SK-N-SH treated with all-trans-retinoic acid at 6 μM for 48 hours (cell line): ENCODE measurements around the gene EDEM2.
"Not testable (repeated sequence)": the region's sequence is repeated elsewhere in the genome, so short reads cannot be mapped to it uniquely, and the experiment has no call there.

Experiments used
- ATAC-seq: fragments of 200-7000 bp; cut with Tn5 transposase; 3 replicates; pipeline ENCODE4 v1.9.1; 2020; ENCODE audit warnings: mild to moderate bottlenecking, moderate library complexity
- ARNTL ChIP-seq: fragments of 450-650 bp; formaldehyde crosslinking; IDR thresholded peaks from 2 replicates; pipeline ENCODE4 v1.5.0; 2020; ENCODE audit warnings: low read depth, mild to moderate bottlenecking, moderate library complexity, borderline replicate concordance
- BACH2 ChIP-seq: fragments of 250-450 bp; sonication (Bioruptor Pico); IDR thresholded peaks from 2 replicates; pipeline ENCODE4 v1.9.0; 2021; ENCODE audit warnings: mild to moderate bottlenecking, borderline replicate concordance
- CSDC2 ChIP-seq: fragments of 250-450 bp; sonication (Bioruptor Pico); IDR thresholded peaks from 2 replicates; pipeline ENCODE4 v1.5.0; 2020; ENCODE audit warnings: mild to moderate bottlenecking, moderate library complexity
- ESRRG ChIP-seq: fragments of 250-450 bp; sonication (Bioruptor Pico); IDR thresholded peaks from 2 replicates; pipeline ENCODE4 v1.6.1; 2021; ENCODE audit warnings: mild to moderate bottlenecking
- ISL1 ChIP-seq: fragments of 250-450 bp; sonication (Bioruptor Pico); IDR thresholded peaks from 2 replicates; pipeline ENCODE4 v2.1.2; 2022; ENCODE audit warnings: mild to moderate bottlenecking, moderate library complexity
- OSR1 ChIP-seq: fragments of 250-450 bp; sonication (Bioruptor Pico); IDR thresholded peaks from 2 replicates; pipeline ENCODE4 v1.8.0; 2022; ENCODE audit warnings: moderate library complexity, mild to moderate bottlenecking, inconsistent platforms
- RARB ChIP-seq: fragments of 250-450 bp; sonication (Bioruptor Pico); IDR thresholded peaks from 2 replicates; pipeline ENCODE4 v1.8.0; 2021; ENCODE audit warnings: mild to moderate bottlenecking, moderate library complexity
- SNAI2 ChIP-seq: fragments of 250-450 bp; sonication (Bioruptor Pico); IDR thresholded peaks from 2 replicates; pipeline ENCODE4 v1.5.0; 2020; ENCODE audit warnings: mild to moderate bottlenecking, moderate library complexity
- TCF4 ChIP-seq: fragments of 250-450 bp; sonication (Bioruptor Pico); IDR thresholded peaks from 2 replicates; pipeline ENCODE4 v1.8.0; 2021; ENCODE audit warnings: mild to moderate bottlenecking, moderate library complexity, borderline replicate concordance
- ZC3H10 ChIP-seq: fragments of 250-450 bp; sonication (Bioruptor Pico); IDR thresholded peaks from 2 replicates; pipeline ENCODE4 v1.5.1; 2021; ENCODE audit warnings: mild to moderate bottlenecking, moderate library complexity
- ZFP3 ChIP-seq: fragments of 250-450 bp; sonication (Bioruptor Pico); IDR thresholded peaks from 2 replicates; pipeline ENCODE4 v1.5.0; 2020; ENCODE audit warnings: mild to moderate bottlenecking, moderate library complexity
- ZFP30 ChIP-seq: fragments of 450-650 bp; formaldehyde crosslinking; IDR thresholded peaks from 2 replicates; pipeline ENCODE4 v1.5.0; 2022; ENCODE audit warnings: mild to moderate bottlenecking, moderate library complexity
- ZNF565 ChIP-seq: fragments of 450-650 bp; formaldehyde crosslinking; conservative IDR thresholded peaks from 2 replicates; pipeline ENCODE4 v1.5.0; 2020; ENCODE audit warnings: low read depth, mild to moderate bottlenecking, moderate library complexity
- ZNF70 ChIP-seq: fragments of 450-650 bp; formaldehyde crosslinking; IDR thresholded peaks from 2 replicates; pipeline ENCODE4 v1.5.0; 2020; ENCODE audit warnings: mild to moderate bottlenecking, moderate library complexity
- ZNF8 ChIP-seq: fragments of 450-650 bp; formaldehyde crosslinking; IDR thresholded peaks from 2 replicates; pipeline ENCODE4 v1.5.0; 2020; ENCODE audit warnings: mild to moderate bottlenecking, moderate library complexity
- TF ChIP-seq, protein P1 (sequence below): fragments of 250-450 bp; sonication (Bioruptor Pico); IDR thresholded peaks from 2 replicates; pipeline ENCODE4 v1.8.0; 2021; ENCODE audit warnings: low read depth, mild to moderate bottlenecking, moderate library complexity, borderline replicate concordance
- TF ChIP-seq, protein P2 (sequence below): fragments of 250-450 bp; sonication (Bioruptor Pico); IDR thresholded peaks from 2 replicates; pipeline ENCODE4 v1.8.0; 2020; ENCODE audit warnings: mild to moderate bottlenecking, moderate library complexity, borderline replicate concordance
- TF ChIP-seq, protein P3 (sequence below): fragments of 250-450 bp; sonication (Bioruptor Pico); IDR thresholded peaks from 2 replicates; pipeline ENCODE4 v1.5.0; 2020; ENCODE audit warnings: mild to moderate bottlenecking, moderate library complexity

The EDEM2 gene

DNA sequence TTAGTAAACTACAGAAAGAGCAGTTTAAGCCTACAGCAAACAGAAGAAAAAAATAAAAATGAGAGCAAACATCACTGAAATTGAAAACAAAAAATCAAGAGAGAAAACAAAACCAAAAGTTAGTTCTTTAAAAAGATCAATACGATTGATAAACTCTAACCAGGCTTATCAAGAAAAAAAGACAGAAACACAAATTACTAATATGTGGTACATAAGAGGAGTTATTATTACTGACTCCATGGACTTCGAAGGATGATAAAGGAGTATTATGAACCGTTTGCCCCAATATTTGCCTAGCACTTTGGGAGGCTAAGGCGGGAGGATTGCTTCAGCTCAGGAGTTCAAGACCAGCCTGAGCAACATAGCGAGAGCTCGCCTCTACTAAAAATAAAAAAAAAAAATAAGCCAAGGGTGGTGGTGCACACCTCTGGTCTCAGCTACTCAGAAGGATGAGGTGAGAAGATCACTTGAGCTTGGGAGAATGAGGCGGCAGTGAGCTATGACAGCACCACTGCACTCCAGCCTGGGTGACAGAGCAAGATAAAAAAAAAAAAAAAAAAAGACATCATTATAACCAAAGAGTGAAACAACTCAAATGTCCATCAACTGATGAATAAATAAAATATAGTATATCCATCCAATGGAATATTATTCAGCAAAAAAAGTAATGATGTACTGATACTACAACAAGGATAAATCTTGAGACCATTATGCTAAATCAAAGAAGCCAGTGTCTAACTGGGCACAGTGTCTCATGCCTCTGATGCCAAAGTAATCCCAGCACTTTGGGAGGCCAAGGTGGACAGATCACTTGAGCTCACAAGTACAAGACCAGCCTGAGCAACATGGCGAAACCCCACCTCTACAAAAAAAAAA is 67.4 kb downstream of the EDEM2 start (continued):
- TF ChIP-seq BACH2 (CRISPR knock-in tag) (no peak), ZNF8 (CRISPR knock-in tag) (no peak), ZNF565 (CRISPR knock-in tag) (no peak), ISL1 (CRISPR knock-in tag) (no peak)

DNA sequence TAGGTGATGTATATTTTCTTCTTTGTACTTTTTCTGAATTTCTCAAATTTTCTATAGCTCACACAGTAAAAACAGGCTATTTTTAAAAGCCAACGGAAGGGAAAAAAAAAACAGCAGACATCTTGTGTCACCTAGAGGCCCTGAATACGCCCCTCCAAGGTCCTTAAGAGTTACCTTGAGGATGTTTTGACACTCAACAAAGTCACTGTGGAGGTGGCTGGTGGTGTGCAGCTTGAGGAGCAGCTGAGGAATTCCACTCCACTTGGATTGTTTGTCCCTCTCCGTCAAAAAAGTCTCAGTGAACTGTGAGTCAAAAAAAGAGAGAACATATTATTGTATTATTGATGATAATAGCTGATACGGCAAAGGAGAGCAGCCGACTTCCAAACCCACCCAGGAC is 69.3 kb downstream of the EDEM2 start:
- ATAC-seq: no peak
- no peak for TF ChIP-seq ZC3H10 (CRISPR knock-in tag)
- TF ChIP-seq ZFP30 (CRISPR knock-in tag): no peak
- TF ChIP-seq ISL1 (CRISPR knock-in tag): no peak
- TF ChIP-seq ESRRG: no peak
- no peak for TF ChIP-seq ZNF565 (CRISPR knock-in tag)
- TF ChIP-seq BACH2 (CRISPR knock-in tag): no peak

DNA sequence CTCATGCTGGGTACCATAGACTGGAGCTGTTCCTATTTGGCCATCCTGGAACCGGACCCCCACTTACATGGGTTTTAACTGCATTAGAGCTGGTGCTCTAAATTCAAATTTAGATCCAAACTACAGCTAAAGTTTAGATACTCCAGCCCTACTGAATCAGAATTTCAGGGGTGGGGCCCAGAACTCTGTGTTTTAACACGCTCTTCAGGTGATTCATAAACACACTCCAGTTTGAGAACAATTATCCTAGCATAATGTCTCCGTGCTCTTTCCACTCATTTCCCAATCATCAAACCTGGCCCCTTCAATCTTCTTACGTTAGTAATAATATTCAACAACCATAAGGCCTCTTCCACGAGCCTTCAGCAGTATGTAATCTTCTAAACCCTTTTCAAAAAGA is 69.8 kb downstream of the EDEM2 start:
- ATAC-seq: no peak
- no peak for TF ChIP-seq SNAI2
- TF ChIP-seq, protein P1, sequence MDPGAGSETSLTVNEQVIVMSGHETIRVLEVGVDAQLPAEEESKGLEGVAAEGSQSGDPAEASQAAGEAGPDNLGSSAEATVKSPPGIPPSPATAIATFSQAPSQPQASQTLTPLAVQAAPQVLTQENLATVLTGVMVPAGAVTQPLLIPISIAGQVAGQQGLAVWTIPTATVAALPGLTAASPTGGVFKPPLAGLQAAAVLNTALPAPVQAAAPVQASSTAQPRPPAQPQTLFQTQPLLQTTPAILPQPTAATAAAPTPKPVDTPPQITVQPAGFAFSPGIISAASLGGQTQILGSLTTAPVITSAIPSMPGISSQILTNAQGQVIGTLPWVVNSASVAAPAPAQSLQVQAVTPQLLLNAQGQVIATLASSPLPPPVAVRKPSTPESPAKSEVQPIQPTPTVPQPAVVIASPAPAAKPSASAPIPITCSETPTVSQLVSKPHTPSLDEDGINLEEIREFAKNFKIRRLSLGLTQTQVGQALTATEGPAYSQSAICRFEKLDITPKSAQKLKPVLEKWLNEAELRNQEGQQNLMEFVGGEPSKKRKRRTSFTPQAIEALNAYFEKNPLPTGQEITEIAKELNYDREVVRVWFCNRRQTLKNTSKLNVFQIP: no peak
- TF ChIP-seq ZFP3 (CRISPR knock-in tag): no peak
- no peak for TF ChIP-seq ISL1 (CRISPR knock-in tag)
- no peak for TF ChIP-seq OSR1
- no peak for TF ChIP-seq ZFP30 (CRISPR knock-in tag)
- TF ChIP-seq ZC3H10 (CRISPR knock-in tag): no peak
- TF ChIP-seq, protein P2, sequence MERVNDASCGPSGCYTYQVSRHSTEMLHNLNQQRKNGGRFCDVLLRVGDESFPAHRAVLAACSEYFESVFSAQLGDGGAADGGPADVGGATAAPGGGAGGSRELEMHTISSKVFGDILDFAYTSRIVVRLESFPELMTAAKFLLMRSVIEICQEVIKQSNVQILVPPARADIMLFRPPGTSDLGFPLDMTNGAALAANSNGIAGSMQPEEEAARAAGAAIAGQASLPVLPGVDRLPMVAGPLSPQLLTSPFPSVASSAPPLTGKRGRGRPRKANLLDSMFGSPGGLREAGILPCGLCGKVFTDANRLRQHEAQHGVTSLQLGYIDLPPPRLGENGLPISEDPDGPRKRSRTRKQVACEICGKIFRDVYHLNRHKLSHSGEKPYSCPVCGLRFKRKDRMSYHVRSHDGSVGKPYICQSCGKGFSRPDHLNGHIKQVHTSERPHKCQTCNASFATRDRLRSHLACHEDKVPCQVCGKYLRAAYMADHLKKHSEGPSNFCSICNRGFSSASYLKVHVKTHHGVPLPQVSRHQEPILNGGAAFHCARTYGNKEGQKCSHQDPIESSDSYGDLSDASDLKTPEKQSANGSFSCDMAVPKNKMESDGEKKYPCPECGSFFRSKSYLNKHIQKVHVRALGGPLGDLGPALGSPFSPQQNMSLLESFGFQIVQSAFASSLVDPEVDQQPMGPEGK: no peak
- no peak for TF ChIP-seq ZNF565 (CRISPR knock-in tag)
- no peak for TF ChIP-seq ZNF8 (CRISPR knock-in tag)
- no peak for TF ChIP-seq ARNTL (CRISPR knock-in tag)

DNA sequence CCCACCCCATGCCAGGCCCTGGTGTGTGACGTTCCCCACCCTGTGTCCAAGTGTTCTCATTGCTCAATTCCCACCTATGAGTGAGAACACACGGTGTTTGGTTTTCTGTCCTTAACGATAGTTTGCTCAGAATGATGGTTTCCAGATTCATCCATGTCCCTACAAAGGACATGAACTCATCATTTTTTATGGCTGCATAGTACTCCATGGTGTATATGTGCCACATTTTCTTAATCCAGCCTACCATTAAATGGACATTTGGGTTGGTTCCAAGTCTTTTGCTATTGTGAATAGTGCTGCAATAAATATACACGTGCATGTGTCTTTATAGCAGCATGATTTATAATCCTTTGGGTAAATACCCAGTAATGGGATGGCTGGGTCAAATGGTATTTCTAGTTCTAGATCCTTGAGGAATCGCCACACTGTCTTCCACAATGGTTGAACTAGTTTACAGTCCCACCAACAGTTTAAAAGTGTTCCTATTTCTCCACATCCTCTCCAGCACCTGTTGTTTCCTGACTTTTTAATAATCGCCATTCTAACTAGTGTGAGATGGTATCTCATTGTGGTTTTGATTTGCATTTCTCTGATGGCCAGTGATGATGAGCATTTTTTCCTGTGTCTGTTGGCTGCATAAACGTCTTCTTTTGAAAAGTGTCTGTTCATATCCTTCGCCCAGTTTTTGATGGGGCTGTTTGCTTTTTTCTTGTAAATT is 75.5 kb downstream of the EDEM2 start:
- ATAC-seq: not testable (repeated sequence)

DNA sequence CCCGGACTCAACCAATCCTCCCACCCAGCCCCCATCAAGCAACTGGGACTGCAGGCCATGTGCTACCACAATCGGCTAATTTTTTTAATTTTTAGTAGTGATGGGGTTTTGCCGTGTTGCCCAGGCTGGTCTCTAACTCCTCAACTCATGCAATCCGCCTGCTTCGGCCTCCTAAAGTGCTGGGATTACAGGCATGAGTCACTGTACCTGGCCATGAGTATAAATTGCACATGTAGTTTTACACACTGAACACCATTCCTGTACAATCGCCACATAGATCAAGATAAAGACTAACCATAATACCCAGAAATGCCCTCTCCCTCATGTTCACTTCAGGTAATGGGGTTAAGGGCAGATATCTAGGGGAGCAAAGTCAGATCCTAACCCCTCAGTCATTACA is 80.9 kb downstream of the EDEM2 start:
- TF ChIP-seq ZFP3 (CRISPR knock-in tag) (no peak), ZNF70 (no peak), TCF4 (CRISPR knock-in tag) (no peak), SNAI2 (no peak), ARNTL (CRISPR knock-in tag) (no peak), OSR1 (no peak), CSDC2 (CRISPR knock-in tag) (no peak), ZC3H10 (CRISPR knock-in tag) (no peak), ZFP30 (CRISPR knock-in tag) (no peak), RARB (CRISPR knock-in tag) (no peak), BACH2 (CRISPR knock-in tag) (no peak), ZNF8 (CRISPR knock-in tag) (no peak)
- TF ChIP-seq, protein P2: no peak
- TF ChIP-seq, protein P3, sequence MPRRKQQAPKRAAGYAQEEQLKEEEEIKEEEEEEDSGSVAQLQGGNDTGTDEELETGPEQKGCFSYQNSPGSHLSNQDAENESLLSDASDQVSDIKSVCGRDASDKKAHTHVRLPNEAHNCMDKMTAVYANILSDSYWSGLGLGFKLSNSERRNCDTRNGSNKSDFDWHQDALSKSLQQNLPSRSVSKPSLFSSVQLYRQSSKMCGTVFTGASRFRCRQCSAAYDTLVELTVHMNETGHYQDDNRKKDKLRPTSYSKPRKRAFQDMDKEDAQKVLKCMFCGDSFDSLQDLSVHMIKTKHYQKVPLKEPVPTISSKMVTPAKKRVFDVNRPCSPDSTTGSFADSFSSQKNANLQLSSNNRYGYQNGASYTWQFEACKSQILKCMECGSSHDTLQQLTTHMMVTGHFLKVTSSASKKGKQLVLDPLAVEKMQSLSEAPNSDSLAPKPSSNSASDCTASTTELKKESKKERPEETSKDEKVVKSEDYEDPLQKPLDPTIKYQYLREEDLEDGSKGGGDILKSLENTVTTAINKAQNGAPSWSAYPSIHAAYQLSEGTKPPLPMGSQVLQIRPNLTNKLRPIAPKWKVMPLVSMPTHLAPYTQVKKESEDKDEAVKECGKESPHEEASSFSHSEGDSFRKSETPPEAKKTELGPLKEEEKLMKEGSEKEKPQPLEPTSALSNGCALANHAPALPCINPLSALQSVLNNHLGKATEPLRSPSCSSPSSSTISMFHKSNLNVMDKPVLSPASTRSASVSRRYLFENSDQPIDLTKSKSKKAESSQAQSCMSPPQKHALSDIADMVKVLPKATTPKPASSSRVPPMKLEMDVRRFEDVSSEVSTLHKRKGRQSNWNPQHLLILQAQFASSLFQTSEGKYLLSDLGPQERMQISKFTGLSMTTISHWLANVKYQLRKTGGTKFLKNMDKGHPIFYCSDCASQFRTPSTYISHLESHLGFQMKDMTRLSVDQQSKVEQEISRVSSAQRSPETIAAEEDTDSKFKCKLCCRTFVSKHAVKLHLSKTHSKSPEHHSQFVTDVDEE (CRISPR knock-in tag): no peak
- TF ChIP-seq, protein P1: no peak
- TF ChIP-seq, all 23 proteins: peak for 0
- ATAC-seq: no peak
